PC-3 (cell line): ENCODE data around the gene LIG1. TPM values are rescaled to one million over a fixed set of nuclear protein-coding genes. Genes with fewer than 3 reads are reported as not detected.

Experiments
- ATAC-seq: fragments of 200-7000 bp; cut with Tn5 transposase; 2 replicates; pipeline ENCODE4 v1.9.1; 2020; ENCODE audit warnings: mild to moderate bottlenecking, moderate library complexity
- BruUV-seq: library from RNA; stranded (reverse); fragments of 400-500 nt; replicated peaks from 2 replicates; lab custom pipeline; 2021; lab: Mats Ljungman, UMichigan
- CTCF ChIA-PET: fragments of 300-600 bp; sonication (Branson Sonifier 250); formaldehyde crosslinking; loops from one replicate; lab custom pipeline; 2022; ENCODE audit warnings: antibody characterized with exemption; lab: Charles Lee
- POLR2A ChIA-PET: fragments of 300-600 bp; sonication (Branson Sonifier 250); formaldehyde crosslinking; loops from one replicate; lab custom pipeline; 2022; ENCODE audit warnings: antibody characterized with exemption; ENCODE audit not compliant: unreplicated experiment; lab: Charles Lee
- DNase-seq: peaks from one replicate; pipeline ENCODE4 v3.0.0-alpha.2; 2015
- H2AFZ ChIP-seq: fragments of 300-600 bp; sonication (generic); 2 replicates; pipeline ENCODE4 v1.6.0; 2016; ENCODE audit warnings: antibody characterized with exemption, low read length
- H3F3A ChIP-seq: fragments of 300-600 bp; sonication (generic); one replicate; pipeline ENCODE4 v1.6.0; 2017; ENCODE audit warnings: antibody characterized with exemption, low read length, control low read depth, mild to moderate bottlenecking; ENCODE audit not compliant: unreplicated experiment
- H3K27ac ChIP-seq: fragments of 300-600 bp; sonication (generic); 2 replicates; pipeline ENCODE4 v1.5.1; 2016; ENCODE audit warnings: mild to moderate bottlenecking, low read length
- H3K27me3 ChIP-seq: fragments of 300-600 bp; sonication (generic); 2 replicates; pipeline ENCODE4 v1.6.1; 2016; ENCODE audit warnings: low read length, mixed read lengths
- H3K36me3 ChIP-seq: fragments of 300-600 bp; sonication (generic); 2 replicates; pipeline ENCODE4 v1.6.1; 2016; ENCODE audit warnings: low read depth, mixed run types, low read length, mixed read lengths
- H3K4me1 ChIP-seq: fragments of 300-600 bp; sonication (generic); 2 replicates; pipeline ENCODE4 v1.5.1; 2016; ENCODE audit warnings: low read length; ENCODE audit not compliant: insufficient read depth
- H3K4me2 ChIP-seq: fragments of 300-600 bp; sonication (generic); 2 replicates; pipeline ENCODE4 v1.6.0; 2016; ENCODE audit warnings: low read length
- H3K4me3 ChIP-seq: fragments of 300-600 bp; sonication (generic); 2 replicates; pipeline ENCODE4 v1.5.1; 2016; ENCODE audit warnings: mild to moderate bottlenecking, low read length, mixed read lengths
- H3K79me2 ChIP-seq: fragments of 300-600 bp; sonication (generic); 2 replicates; pipeline ENCODE4 v1.6.1; 2017; ENCODE audit warnings: low read length, mixed read lengths
- H3K9ac ChIP-seq: fragments of 300-600 bp; sonication (generic); 2 replicates; pipeline ENCODE4 v1.6.0; 2016; ENCODE audit warnings: mild to moderate bottlenecking, low read length
- H3K9me2 ChIP-seq: fragments of 300-600 bp; sonication (generic); replicated peaks from 2 replicates; pipeline ENCODE4 v1.6.1; 2016; ENCODE audit warnings: mixed run types, low read length, mixed read lengths
- H3K9me3 ChIP-seq: fragments of 300-600 bp; sonication (generic); 2 replicates; pipeline ENCODE4 v1.6.1; 2016; ENCODE audit warnings: low read length, mixed read lengths
- H4K20me1 ChIP-seq: fragments of 300-600 bp; sonication (generic); 2 replicates; pipeline ENCODE4 v1.6.1; 2016; ENCODE audit warnings: low read length, mixed read lengths
- CTCF ChIP-seq: fragments of 300-600 bp; sonication (generic); conservative IDR thresholded peaks from 2 replicates; pipeline ENCODE4 v1.5.1; 2017; ENCODE audit warnings: antibody characterized with exemption, low read depth, mild to moderate bottlenecking, low read length
- EZH2 ChIP-seq: fragments of 300-600 bp; sonication (generic); IDR thresholded peaks from one replicate; pipeline ENCODE4 v1.6.1; 2017; ENCODE audit warnings: antibody characterized with exemption, mild to moderate bottlenecking, low read length; ENCODE audit not compliant: unreplicated experiment
- EZH2phosphoT487 ChIP-seq: fragments of 300-600 bp; sonication (generic); IDR thresholded peaks from 2 replicates; pipeline ENCODE4 v1.6.1; 2018; ENCODE audit warnings: mild to moderate bottlenecking, antibody characterized with exemption, low read length, borderline replicate concordance
- intact Hi-C: fragments of 100-400 bp; cut with micrococcal nuclease; formaldehyde crosslinking; loops from 2 replicates; pipeline ENCODE4 v1.9.0; 2023
- total RNA-seq: library from RNA; depleted of rRNA; stranded (reverse); fragments of >200 nt; gene quantifications from 2 replicates; pipeline ENCODE4 v1.2.3, GENCODE V29; 2014

LIG1 gene
- total RNA-seq, 1 experiment from 2014 or later = 67.5 TPM

GRCh38 chr19:48186015-48186414 lies 15.9 kb upstream of the LIG1 start:
- ChIA-PET POLR2A (no interaction called here), CTCF (no interaction called here)
- Histone ChIP-seq H3K9me3 (no peaks in the 10 kb centered on the region), H2AFZ (no peak overlapping the region), H3K27me3 (no peaks in the 10 kb centered on the region), H3K9ac (no peak overlapping the region), H3K9me2 (no peaks in the 10 kb centered on the region), H3K4me1 (peaks cover 11% of the 10 kb centered on the region), H3K4me2 (no peak overlapping the region), H3K79me2 (no peaks in the 10 kb centered on the region), H4K20me1 (no peaks in the 10 kb centered on the region), H3K4me3 (no peak overlapping the region), H3K27ac (no peak overlapping the region), H3F3A (no peaks in the 10 kb centered on the region), H3K36me3 (0 out of 2 replicates have a peak, but pooled peaks cover 4% of the 10 kb centered on the region)
- intact Hi-C loops = no loop called here
- ATAC-seq (no peak), DNase-seq (no peak)
- no TSS peak for BruUV-seq
- no peak for TF ChIP-seq EZH2phosphoT487

- no peak for TF ChIP-seq EZH2phosphoT487
- no peak for TF ChIP-seq EZH2
- ChIA-PET POLR2A (no interaction called here), CTCF (no interaction called here)
Observed at GRCh38 chr19:48183356-48183755, 13.2 kb upstream of the LIG1 start.

GRCh38 chr19:48182434-48182833 lies 12.3 kb upstream of the LIG1 start:
- H3K4me3 ChIP-seq = no peak overlapping the region
- CTCF ChIA-PET = no interaction called here
- TF ChIP-seq EZH2phosphoT487 (no peak), CTCF (no peak), EZH2 (no peak)
- no peaks in the 10 kb centered on the region for H4K20me1 ChIP-seq
- no peaks in the 10 kb centered on the region for H3K27me3 ChIP-seq
- DNase-seq = no peak
- intact Hi-C loops = no loop called here
- H3K9ac ChIP-seq = no peak overlapping the region
- no peaks in the 10 kb centered on the region for H3K9me2 ChIP-seq
- no peak overlapping the region for H2AFZ ChIP-seq
- no peaks in the 10 kb centered on the region for H3F3A ChIP-seq
- no peak overlapping the region for H3K4me2 ChIP-seq
- POLR2A ChIA-PET = no interaction called here
- BruUV-seq = no TSS peak
- H3K36me3 ChIP-seq = 0 out of 2 replicates have a peak, but pooled peaks cover 4% of the 10 kb centered on the region
- no peak for ATAC-seq
- no peaks in the 10 kb centered on the region for H3K4me1 ChIP-seq
- no peaks in the 10 kb centered on the region for H3K9me3 ChIP-seq
- no peaks in the 10 kb centered on the region for H3K79me2 ChIP-seq
- H3K27ac ChIP-seq = no peak overlapping the region

More at GRCh38 chr19:48183356-48183755, 13.2 kb upstream of the LIG1 start:
- no peaks in the 10 kb centered on the region for H3K9me2 ChIP-seq
- 0 out of 2 replicates have a peak, but pooled peaks cover 4% of the 10 kb centered on the region for H3K36me3 ChIP-seq
- intact Hi-C loops = no loop called here
- H3F3A ChIP-seq = no peaks in the 10 kb centered on the region
- H3K27me3 ChIP-seq = no peaks in the 10 kb centered on the region
- no peaks in the 10 kb centered on the region for H3K79me2 ChIP-seq
- no peak overlapping the region for H3K4me2 ChIP-seq
- no peaks in the 10 kb centered on the region for H4K20me1 ChIP-seq
- DNase-seq (no peak), ATAC-seq (no peak)
- BruUV-seq = no TSS peak
- H3K4me1 ChIP-seq = no peaks in the 10 kb centered on the region
- H3K27ac ChIP-seq = no peak overlapping the region
- H3K4me3 ChIP-seq = no peak overlapping the region
- H3K9me3 ChIP-seq = no peaks in the 10 kb centered on the region
- H2AFZ ChIP-seq = no peak overlapping the region
- no peak overlapping the region for H3K9ac ChIP-seq

- H3K4me3 ChIP-seq = no peak overlapping the region
- POLR2A ChIA-PET = no interaction called here
- no peak overlapping the region for H2AFZ ChIP-seq
- no peaks in the 10 kb centered on the region for H4K20me1 ChIP-seq
- H3K27me3 ChIP-seq = no peaks in the 10 kb centered on the region
- CTCF ChIA-PET = no interaction called here
- TF ChIP-seq EZH2phosphoT487 (no peak), CTCF (no peak), EZH2 (no peak)
- DNase-seq (no peak), ATAC-seq (no peak)
- intact Hi-C loops = no loop called here
- no peaks in the 10 kb centered on the region for H3F3A ChIP-seq
- H3K9ac ChIP-seq = no peak overlapping the region
- H3K4me2 ChIP-seq = no peak overlapping the region
- H3K9me3 ChIP-seq = no peaks in the 10 kb centered on the region
- H3K9me2 ChIP-seq = no peaks in the 10 kb centered on the region
- H3K4me1 ChIP-seq = no peaks in the 10 kb centered on the region
- 0 out of 2 replicates have a peak, but pooled peaks cover 4% of the 10 kb centered on the region for H3K36me3 ChIP-seq
- no TSS peak for BruUV-seq
- H3K27ac ChIP-seq = no peak overlapping the region
- H3K79me2 ChIP-seq = no peaks in the 10 kb centered on the region
Observed at GRCh38 chr19:48181505-48181904, 11.4 kb upstream of the LIG1 start.
